Measurements from ENCODE around the gene PPDPF.
"Not testable (repeated sequence)": the region's sequence is repeated elsewhere in the genome, so short reads cannot be mapped to it uniquely, and the experiment has no call there.

PPDPF gene

DNA sequence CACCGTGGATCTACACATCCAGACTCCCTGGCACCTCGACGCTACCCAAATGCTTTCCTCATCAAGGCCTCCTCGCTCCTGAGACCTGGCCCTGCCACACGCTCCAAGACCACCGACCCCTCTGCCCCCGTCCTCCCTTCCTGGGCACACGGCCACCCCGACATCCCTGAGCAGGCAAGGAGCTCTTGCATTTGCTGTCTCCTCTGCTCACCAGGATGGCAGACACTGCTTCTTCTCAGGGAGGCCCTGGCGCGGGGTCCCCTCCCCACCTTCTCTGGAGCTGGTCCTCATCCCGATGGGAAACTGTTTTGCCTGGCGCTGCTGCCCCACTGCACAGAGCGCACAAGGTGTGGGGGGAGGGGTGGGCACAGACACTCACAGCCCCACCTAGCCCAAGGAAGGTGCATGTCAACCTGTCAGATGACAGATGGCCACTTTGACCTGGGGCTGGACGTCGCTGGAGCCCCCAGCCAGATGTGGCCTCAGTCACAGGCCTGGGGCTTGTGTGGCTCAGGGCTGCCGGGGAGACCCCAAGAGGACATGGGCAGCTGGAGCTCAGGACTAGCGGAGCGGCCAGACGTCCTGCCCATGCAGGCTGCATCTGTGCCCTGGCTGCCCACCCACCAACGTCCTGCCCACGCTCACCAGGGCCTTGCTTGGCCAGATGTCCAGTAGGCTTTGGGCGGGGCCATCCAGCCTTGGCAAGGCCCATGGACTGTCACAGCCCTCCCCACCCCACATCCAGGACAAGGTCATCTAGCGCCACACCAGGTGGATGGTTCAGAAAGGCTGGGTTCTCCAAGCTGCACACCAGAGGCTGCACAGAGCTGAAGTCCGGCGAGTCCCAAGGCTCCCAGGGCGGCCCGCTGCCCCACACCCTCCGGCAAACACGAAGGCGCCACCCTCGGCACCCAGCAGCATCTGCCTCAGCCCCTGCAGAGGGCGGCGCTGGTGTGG lies 41.9 kb upstream of the PPDPF start:
- H3K27ac ChIP-seq (ENCODE audit: insufficient read depth, low read depth, low read length, poor library complexity, severe bottlenecking), result no peak overlapping the region
- H3K36me3 ChIP-seq (ENCODE audit: control insufficient read depth, insufficient read depth, low read length), result no peaks in the 10 kb centered on the region
- WGBS, 2 experiments, result 93% methylated on average over 34 of the region's 34 CpGs
- peaks cover 13% of the 10 kb centered on the region for H3K4me1 ChIP-seq (ENCODE audit: control insufficient read depth, insufficient read depth, low read length)
- no peak overlapping the region for H3K4me3 ChIP-seq (ENCODE audit: insufficient read depth, low read depth, low read length)
- peaks cover 23% of the 10 kb centered on the region for H3K27me3 ChIP-seq (ENCODE audit: control insufficient read depth, insufficient read depth, low read length, poor library complexity, severe bottlenecking)
- no peaks in the 10 kb centered on the region for H3K9me3 ChIP-seq (ENCODE audit: control insufficient read depth, low read length)

- H3K4me1 ChIP-seq (ENCODE audit: control insufficient read depth, insufficient read depth, low read length); H3K4me3 ChIP-seq (ENCODE audit: insufficient read depth, low read depth, low read length); H3K36me3 ChIP-seq (ENCODE audit: control insufficient read depth, insufficient read depth, low read length); H3K9me3 ChIP-seq (ENCODE audit: control insufficient read depth, low read length); H3K27ac ChIP-seq (ENCODE audit: insufficient read depth, low read depth, low read length, poor library complexity, severe bottlenecking): not testable (repeated sequence)
- WGBS, 2 experiments, result 88 to 90% methylated on average over 32 of the region's 32 CpGs
- peaks cover 11% of the 10 kb centered on the region for H3K27me3 ChIP-seq (ENCODE audit: control insufficient read depth, insufficient read depth, low read length, poor library complexity, severe bottlenecking)
Observed at GRCh38 chr20:63479695-63480419, 40.7 kb upstream of the PPDPF start.

DNA sequence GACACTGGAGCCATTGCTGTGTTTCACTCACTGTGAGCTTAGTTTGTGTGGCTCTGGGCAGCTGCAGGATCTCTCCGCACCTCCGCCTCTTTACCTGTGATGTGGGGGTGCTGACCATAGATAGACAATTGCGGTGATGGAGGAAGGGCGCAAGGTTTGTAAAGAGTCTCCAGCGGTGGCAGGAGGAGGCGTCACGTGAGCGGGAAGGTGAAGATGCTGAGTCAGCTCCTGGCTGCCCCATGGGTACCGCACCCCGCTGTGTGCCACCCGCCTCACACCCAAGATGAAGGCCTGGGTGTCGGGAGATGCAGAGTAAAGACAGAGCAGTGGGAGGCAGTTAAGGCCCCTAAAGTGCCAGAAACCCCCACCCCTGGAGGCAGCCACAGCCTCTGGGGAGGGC lies 39.1 kb upstream of the PPDPF start:
- no peaks in the 10 kb centered on the region for H3K27me3 ChIP-seq (ENCODE audit: control insufficient read depth, insufficient read depth, low read length, poor library complexity, severe bottlenecking)
- no peak overlapping the region for H3K4me3 ChIP-seq (ENCODE audit: insufficient read depth, low read depth, low read length)
- peaks cover 8% of the 10 kb centered on the region for H3K4me1 ChIP-seq (ENCODE audit: control insufficient read depth, insufficient read depth, low read length)
- H3K9me3 ChIP-seq (ENCODE audit: control insufficient read depth, low read length), result no peaks in the 10 kb centered on the region
- WGBS, 2 experiments, result 77 to 78% methylated on average over 12 of the region's 12 CpGs
- no peaks in the 10 kb centered on the region for H3K36me3 ChIP-seq (ENCODE audit: control insufficient read depth, insufficient read depth, low read length)
- no peak overlapping the region for H3K27ac ChIP-seq (ENCODE audit: insufficient read depth, low read depth, low read length, poor library complexity, severe bottlenecking)

DNA sequence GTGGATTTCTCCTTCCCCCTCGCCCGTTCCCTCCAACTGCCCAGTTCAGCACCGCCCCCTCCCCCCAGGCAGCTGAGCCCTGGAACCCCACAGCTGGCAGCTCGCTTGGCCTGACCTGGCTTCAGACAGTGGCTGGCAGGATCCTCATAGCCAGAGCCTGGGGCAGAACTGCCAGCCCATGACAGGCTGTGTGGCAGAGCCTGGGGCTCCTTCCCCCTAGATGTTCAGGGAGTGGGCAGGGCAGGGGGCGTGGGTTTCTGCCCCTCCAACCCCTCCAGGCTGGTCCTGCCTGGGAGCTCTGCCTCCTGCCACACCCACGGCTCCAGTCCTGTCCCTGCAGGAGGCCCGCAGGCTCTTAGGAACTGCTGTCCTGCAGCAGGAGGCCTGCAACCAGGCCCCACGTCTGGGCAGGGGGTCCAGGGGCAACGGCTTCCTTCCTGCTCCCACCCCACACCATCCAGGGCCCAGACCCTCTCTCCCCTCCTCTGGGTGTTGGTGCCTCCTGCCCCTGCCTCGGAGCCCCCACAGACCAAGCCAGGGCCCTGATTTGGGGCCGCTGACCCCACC lies 38.5 kb upstream of the PPDPF start:
- no peaks in the 10 kb centered on the region for H3K9me3 ChIP-seq (ENCODE audit: control insufficient read depth, low read length)
- WGBS, 2 experiments, result 48 to 52% methylated on average over 11 of the region's 11 CpGs
- no peak overlapping the region for H3K27ac ChIP-seq (ENCODE audit: insufficient read depth, low read depth, low read length, poor library complexity, severe bottlenecking)
- no peaks in the 10 kb centered on the region for H3K36me3 ChIP-seq (ENCODE audit: control insufficient read depth, insufficient read depth, low read length)
- peaks cover 8% of the 10 kb centered on the region for H3K4me1 ChIP-seq (ENCODE audit: control insufficient read depth, insufficient read depth, low read length)
- H3K4me3 ChIP-seq (ENCODE audit: insufficient read depth, low read depth, low read length), result no peak overlapping the region
- H3K27me3 ChIP-seq (ENCODE audit: control insufficient read depth, insufficient read depth, low read length, poor library complexity, severe bottlenecking), result peaks cover 4% of the 10 kb centered on the region

- Histone ChIP-seq H3K27ac (ENCODE audit: insufficient read depth, low read depth, low read length, poor library complexity, severe bottlenecking) (no peak overlapping the region), H3K9me3 (ENCODE audit: control insufficient read depth, low read length) (no peaks in the 10 kb centered on the region), H3K4me3 (ENCODE audit: insufficient read depth, low read depth, low read length) (no peak overlapping the region), H3K4me1 (ENCODE audit: control insufficient read depth, insufficient read depth, low read length) (peaks cover 11% of the 10 kb centered on the region), H3K36me3 (ENCODE audit: control insufficient read depth, insufficient read depth, low read length) (no peaks in the 10 kb centered on the region), H3K27me3 (ENCODE audit: control insufficient read depth, insufficient read depth, low read length, poor library complexity, severe bottlenecking) (peaks cover 20% of the 10 kb centered on the region)
- WGBS, 2 experiments, result 72 to 78% methylated on average over 12 of the region's 12 CpGs
Observed at GRCh38 chr20:63483834-63484233, 36.7 kb upstream of the PPDPF start.

DNA sequence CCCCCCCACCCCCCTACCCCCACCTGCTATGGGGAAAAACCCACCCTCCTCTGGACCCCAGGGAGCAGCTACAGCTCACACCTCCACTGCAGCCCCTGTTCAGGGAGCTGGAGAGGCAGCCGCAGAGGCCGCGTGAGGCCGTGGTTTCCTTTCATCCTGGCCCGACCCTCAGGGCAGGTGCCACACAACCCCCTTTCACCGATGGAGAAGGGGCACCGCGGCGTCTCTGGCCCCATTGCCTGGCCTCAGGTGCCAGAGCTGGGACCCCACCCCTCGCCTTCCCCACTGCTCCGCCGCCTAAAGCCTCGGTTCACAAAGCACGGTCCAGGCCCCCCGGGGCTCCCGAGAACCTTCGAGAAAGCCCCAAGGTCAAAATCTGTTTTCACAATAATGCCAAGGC lies 36.3 kb upstream of the PPDPF start:
- Histone ChIP-seq H3K27ac (ENCODE audit: insufficient read depth, low read depth, low read length, poor library complexity, severe bottlenecking) (no peak overlapping the region), H3K36me3 (ENCODE audit: control insufficient read depth, insufficient read depth, low read length) (no peaks in the 10 kb centered on the region), H3K4me3 (ENCODE audit: insufficient read depth, low read depth, low read length) (no peak overlapping the region), H3K27me3 (ENCODE audit: control insufficient read depth, insufficient read depth, low read length, poor library complexity, severe bottlenecking) (peaks cover 24% of the 10 kb centered on the region), H3K9me3 (ENCODE audit: control insufficient read depth, low read length) (no peaks in the 10 kb centered on the region), H3K4me1 (ENCODE audit: control insufficient read depth, insufficient read depth, low read length) (peaks cover 11% of the 10 kb centered on the region)
- 68 to 71% methylated on average over 17 of the region's 17 CpGs for WGBS, 2 experiments

DNA sequence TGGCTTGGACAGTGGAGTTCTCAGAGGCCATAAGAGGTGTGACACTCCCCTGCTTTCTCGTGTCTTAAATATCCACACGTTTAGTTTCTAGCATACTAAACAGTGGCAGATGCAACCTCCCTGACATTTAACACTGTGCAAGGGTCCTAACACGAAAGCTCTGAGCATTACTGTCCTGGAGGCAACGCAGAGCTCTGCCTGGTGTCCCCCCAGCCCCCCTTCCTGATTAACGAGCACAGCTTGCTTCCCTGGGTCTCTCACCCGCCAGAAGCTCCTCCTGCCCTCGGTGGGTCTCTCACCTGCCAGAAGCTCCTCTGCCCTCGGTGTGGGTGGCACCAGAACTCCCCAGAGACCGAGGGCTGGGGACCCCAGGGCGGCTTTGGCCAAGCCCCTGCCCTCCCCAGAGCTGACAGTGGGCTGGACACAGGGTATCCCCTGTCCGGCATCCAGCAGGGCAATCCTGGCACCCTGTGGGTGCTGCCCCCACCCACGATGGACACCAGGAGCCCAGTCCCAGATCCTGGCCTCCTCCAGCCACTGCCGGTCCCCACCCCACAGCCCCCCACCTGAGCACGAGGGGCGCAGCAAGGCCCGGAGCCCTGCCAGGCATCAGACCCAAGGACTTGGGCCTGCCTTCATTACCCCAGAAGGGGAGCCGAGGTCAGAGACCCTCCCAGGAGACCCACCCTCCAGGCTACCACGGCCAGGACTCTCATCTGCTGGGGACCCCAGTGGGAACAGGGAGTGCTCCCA lies 35.7 kb upstream of the PPDPF start:
- no peaks in the 10 kb centered on the region for H3K36me3 ChIP-seq (ENCODE audit: control insufficient read depth, insufficient read depth, low read length)
- peaks cover 11% of the 10 kb centered on the region for H3K4me1 ChIP-seq (ENCODE audit: control insufficient read depth, insufficient read depth, low read length)
- H3K4me3 ChIP-seq (ENCODE audit: insufficient read depth, low read depth, low read length), result no peak overlapping the region
- H3K27me3 ChIP-seq (ENCODE audit: control insufficient read depth, insufficient read depth, low read length, poor library complexity, severe bottlenecking), result peaks cover 30% of the 10 kb centered on the region
- 79 to 85% methylated on average over 18 of the region's 18 CpGs for WGBS, 2 experiments
- no peak overlapping the region for H3K27ac ChIP-seq (ENCODE audit: insufficient read depth, low read depth, low read length, poor library complexity, severe bottlenecking)
- no peaks in the 10 kb centered on the region for H3K9me3 ChIP-seq (ENCODE audit: control insufficient read depth, low read length)

GRCh38 chr20:63486300-63486855 lies 34.2 kb upstream of the PPDPF start:
- Histone ChIP-seq H3K4me1 (ENCODE audit: control insufficient read depth, insufficient read depth, low read length) (peaks cover 11% of the 10 kb centered on the region), H3K9me3 (ENCODE audit: control insufficient read depth, low read length) (no peaks in the 10 kb centered on the region), H3K27ac (ENCODE audit: insufficient read depth, low read depth, low read length, poor library complexity, severe bottlenecking) (no peak overlapping the region), H3K36me3 (ENCODE audit: control insufficient read depth, insufficient read depth, low read length) (no peaks in the 10 kb centered on the region), H3K4me3 (ENCODE audit: insufficient read depth, low read depth, low read length) (no peak overlapping the region), H3K27me3 (ENCODE audit: control insufficient read depth, insufficient read depth, low read length, poor library complexity, severe bottlenecking) (peaks cover 46% of the 10 kb centered on the region)
- WGBS, 2 experiments, result 92% methylated on average over 17 of the region's 17 CpGs

DNA sequence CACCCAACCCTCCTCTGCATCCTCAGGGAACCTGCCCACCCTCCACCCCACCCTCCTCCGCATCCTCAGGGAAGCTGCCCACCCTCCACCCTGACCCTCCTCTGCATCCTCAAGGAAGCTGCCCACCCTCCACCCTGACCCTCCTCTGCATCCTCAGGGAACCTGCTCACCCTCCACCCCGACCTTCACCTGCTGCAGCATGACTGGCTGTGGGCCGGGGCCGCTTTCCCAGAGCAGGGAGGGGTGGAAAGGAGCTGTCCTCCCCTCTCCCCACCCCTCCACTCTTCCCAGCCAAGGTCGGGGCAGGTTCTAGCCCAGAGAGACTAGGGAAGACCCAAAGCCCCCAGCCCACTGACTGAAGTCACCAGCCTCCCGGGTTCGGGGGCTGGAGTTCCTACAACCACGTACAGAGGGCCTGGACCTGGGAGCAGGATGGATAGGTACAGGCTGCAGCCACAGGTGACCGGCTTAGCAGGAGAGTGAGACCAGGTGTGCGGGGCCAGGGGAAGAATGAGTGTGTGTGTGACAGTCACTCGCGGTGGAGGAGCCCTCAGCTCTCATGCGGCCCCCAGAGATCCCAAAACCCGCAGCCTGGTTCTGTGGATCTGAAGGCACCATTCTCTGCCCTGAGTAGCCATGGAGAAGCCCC lies 33.3 kb upstream of the PPDPF start:
- Histone ChIP-seq H3K4me3 (ENCODE audit: insufficient read depth, low read depth, low read length) (no peak overlapping the region), H3K27me3 (ENCODE audit: control insufficient read depth, insufficient read depth, low read length, poor library complexity, severe bottlenecking) (peaks cover 46% of the 10 kb centered on the region), H3K4me1 (ENCODE audit: control insufficient read depth, insufficient read depth, low read length) (peaks cover 5% of the 10 kb centered on the region), H3K9me3 (ENCODE audit: control insufficient read depth, low read length) (no peaks in the 10 kb centered on the region), H3K27ac (ENCODE audit: insufficient read depth, low read depth, low read length, poor library complexity, severe bottlenecking) (no peak overlapping the region), H3K36me3 (ENCODE audit: control insufficient read depth, insufficient read depth, low read length) (no peaks in the 10 kb centered on the region)
- WGBS, 2 experiments, result 59 to 65% methylated on average over 14 of the region's 14 CpGs
